Measurements from ENCODE around the gene ASIC4. TPM values are rescaled to one million over a fixed set of nuclear protein-coding genes. Genes with fewer than 3 reads are reported as not detected.

Gene ASIC4
- total RNA-seq, 2 experiments from 2014 or later: 0.73 to 0.74 TPM

DNA sequence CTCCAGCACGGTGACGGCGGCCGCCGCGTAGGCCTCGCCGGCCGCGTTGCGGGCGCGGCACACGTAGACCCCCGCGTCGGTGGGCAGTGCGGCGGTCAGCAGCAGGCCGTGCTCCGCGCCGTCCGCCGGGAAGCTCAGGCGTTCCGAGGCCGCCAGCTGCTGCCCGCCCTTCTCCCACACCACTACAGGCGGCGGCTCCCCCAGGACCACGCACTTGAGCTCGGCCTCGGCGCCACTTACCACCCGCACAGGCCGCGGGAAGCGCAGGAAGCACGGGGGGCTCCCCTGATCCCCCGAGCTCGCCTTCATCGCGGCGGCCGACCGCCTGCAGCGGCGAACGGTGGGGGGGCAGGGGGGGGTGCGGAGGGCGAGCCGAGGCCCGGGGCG is 56.6 kb downstream of the ASIC4 start:
- Histone ChIP-seq H3K4me3 (ENCODE audit: low read depth, low read length, poor library complexity, severe bottlenecking) (no peak overlapping the region), H2AFZ (ENCODE audit: low read length) (no peak overlapping the region), H3K79me2 (ENCODE audit: insufficient read depth, low read depth, low read length) (no peaks in the 10 kb centered on the region), H4K20me1 (ENCODE audit: insufficient read depth, low read length) (no peaks in the 10 kb centered on the region), H3K4me2 (ENCODE audit: low read length) (no peak overlapping the region), H3K27ac (ENCODE audit: low read depth, low read length, poor library complexity, severe bottlenecking) (no peak overlapping the region), H3K36me3 (ENCODE audit: insufficient read depth, low read length) (no peaks in the 10 kb centered on the region), H3K9me3 (ENCODE audit: low read length) (no peaks in the 10 kb centered on the region), H3K9me2 (ENCODE audit: insufficient read depth, low read length) (no peaks in the 10 kb centered on the region), H3K4me1 (ENCODE audit: insufficient read depth, low read length, poor library complexity, severe bottlenecking) (no peaks in the 10 kb centered on the region)
- ChIA-PET POLR2A (no interaction called here), CTCF (ENCODE audit: unreplicated experiment) (no interaction called here)
- TF ChIP-seq, protein P1, sequence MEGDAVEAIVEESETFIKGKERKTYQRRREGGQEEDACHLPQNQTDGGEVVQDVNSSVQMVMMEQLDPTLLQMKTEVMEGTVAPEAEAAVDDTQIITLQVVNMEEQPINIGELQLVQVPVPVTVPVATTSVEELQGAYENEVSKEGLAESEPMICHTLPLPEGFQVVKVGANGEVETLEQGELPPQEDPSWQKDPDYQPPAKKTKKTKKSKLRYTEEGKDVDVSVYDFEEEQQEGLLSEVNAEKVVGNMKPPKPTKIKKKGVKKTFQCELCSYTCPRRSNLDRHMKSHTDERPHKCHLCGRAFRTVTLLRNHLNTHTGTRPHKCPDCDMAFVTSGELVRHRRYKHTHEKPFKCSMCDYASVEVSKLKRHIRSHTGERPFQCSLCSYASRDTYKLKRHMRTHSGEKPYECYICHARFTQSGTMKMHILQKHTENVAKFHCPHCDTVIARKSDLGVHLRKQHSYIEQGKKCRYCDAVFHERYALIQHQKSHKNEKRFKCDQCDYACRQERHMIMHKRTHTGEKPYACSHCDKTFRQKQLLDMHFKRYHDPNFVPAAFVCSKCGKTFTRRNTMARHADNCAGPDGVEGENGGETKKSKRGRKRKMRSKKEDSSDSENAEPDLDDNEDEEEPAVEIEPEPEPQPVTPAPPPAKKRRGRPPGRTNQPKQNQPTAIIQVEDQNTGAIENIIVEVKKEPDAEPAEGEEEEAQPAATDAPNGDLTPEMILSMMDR (conservative IDR thresholded peaks at IDR 0.05; ENCODE audit: low read length): no peak
- TF ChIP-seq EZH2phosphoT487 (IDR thresholded peaks at IDR 0.05; ENCODE audit: borderline replicate concordance, low read depth, low read length): no peak
- no TSS peak for BruUV-seq (replicated peaks)
- DNase-seq (ENCODE audit: low spot score): no peak
- intact Hi-C loops (cut with micrococcal nuclease; ENCODE audit: unreplicated experiment): no loop called here

GRCh38 chr2:219571311-219572236 is 57.3 kb downstream of the ASIC4 start, which contains the start of gene OBSL1:
Gene OBSL1, minus strand, starts transcription at chr2:219571539. Its CDS starts 307 bp downstream, at chr2:219571232.
- no peaks in the 10 kb centered on the region for H3K9me2 ChIP-seq (ENCODE audit: insufficient read depth, low read length)
- no peak within 1 kb of the TSS for H3K4me3 ChIP-seq (ENCODE audit: low read depth, low read length, poor library complexity, severe bottlenecking)
- H3K9me3 ChIP-seq (ENCODE audit: low read length): no peaks in the 10 kb centered on the region
- H3K4me1 ChIP-seq (ENCODE audit: insufficient read depth, low read length, poor library complexity, severe bottlenecking): no peaks in the 10 kb centered on the region
- H2AFZ ChIP-seq (ENCODE audit: low read length): no peak within 1 kb of the TSS
- no peak for TF ChIP-seq EZH2phosphoT487 (IDR thresholded peaks at IDR 0.05; ENCODE audit: borderline replicate concordance, low read depth, low read length)
- TF ChIP-seq, protein P1 (conservative IDR thresholded peaks at IDR 0.05; ENCODE audit: low read length): no peak
- H4K20me1 ChIP-seq (ENCODE audit: insufficient read depth, low read length): no peaks in the 10 kb centered on the region
- H3K27ac ChIP-seq (ENCODE audit: low read depth, low read length, poor library complexity, severe bottlenecking): no peak within 1 kb of the TSS
- no peak within 1 kb of the TSS for H3K4me2 ChIP-seq (ENCODE audit: low read length)
- intact Hi-C loops (cut with micrococcal nuclease; ENCODE audit: unreplicated experiment): no loop called here
- ChIA-PET CTCF (ENCODE audit: unreplicated experiment) (no interaction called here), POLR2A (no interaction called here)
- no peaks in the 10 kb centered on the region for H3K36me3 ChIP-seq (ENCODE audit: insufficient read depth, low read length)
- no peaks in the 10 kb centered on the region for H3K79me2 ChIP-seq (ENCODE audit: insufficient read depth, low read depth, low read length)
- no TSS peak for BruUV-seq (replicated peaks)
- no peak for DNase-seq (ENCODE audit: low spot score)

Data from OCI-LY7 (cell line).